ENCODE results near the gene PPM1F. TPM values are rescaled to one million over a fixed set of nuclear protein-coding genes. Genes with fewer than 3 reads are reported as not detected.

The PPM1F gene
- polyA plus RNA-seq, 1 donor (not counting 4 experiments of a cell fraction or from before 2014, with no cell fraction given): 18.2 TPM

GRCh38 chr22:21951931-21952465 is 650 bp downstream of the PPM1F start:
- Histone ChIP-seq H3K4me1 (ENCODE audit: control insufficient read depth, extremely low read depth, insufficient read depth, low read length) (peaks cover 16% of the 10 kb centered on the region), H3K36me3 (ENCODE audit: control insufficient read depth in 2 of 2, extremely low read depth in 1 of 2, insufficient read depth in 2 of 2, low read length in 2 of 2) (peaks cover 0 to 7% of the 10 kb centered on the region in 2 experiments), H3K27ac (ENCODE audit: control insufficient read depth, insufficient read depth, low read length) (peak overlapping the region; percentile 10), H3K9me3 (ENCODE audit: control insufficient read depth, low read depth, low read length) (no peaks in the 10 kb centered on the region), H2AFZ (ENCODE audit: control insufficient read depth, low read length) (no peak overlapping the region), H3K9me1 (ENCODE audit: control insufficient read depth, extremely low read depth, insufficient read depth, low read length) (no peaks in the 10 kb centered on the region), H3K4me3 (ENCODE audit: control insufficient read depth in 2 of 3, extremely low read depth in 1 of 3, insufficient read depth in 2 of 3, low read depth in 1 of 3, low read length in 3 of 3) (peak overlapping the region; percentile 69 to 76 (median 76)), H3K4me2 (ENCODE audit: control insufficient read depth, extremely low read depth, insufficient read depth, low read depth, low read length) (peak overlapping the region; percentile 87), H4K20me1 (ENCODE audit: control insufficient read depth, extremely low read depth, insufficient read depth, low read length) (no peaks in the 10 kb centered on the region), H3K9ac (ENCODE audit: control insufficient read depth, extremely low read depth, insufficient read depth, low read length) (peak overlapping the region; percentile 48), H3K27me3 (ENCODE audit: control insufficient read depth, extremely low read depth, insufficient read depth, low read length) (no peaks in the 10 kb centered on the region), H3K79me2 (ENCODE audit: control insufficient read depth, insufficient read depth, low read length) (peaks cover 31% of the 10 kb centered on the region)
- TF ChIP-seq CTCF (optimal IDR thresholded peaks at IDR 0.05 in 1 of 3, IDR thresholded peaks at IDR 0.05 in 1 of 3, conservative IDR thresholded peaks at IDR 0.05 in 1 of 3; ENCODE audit: extremely low read depth in 1 of 3, insufficient read depth in 2 of 3, low read length in 3 of 3): no peak
- TF ChIP-seq EZH2 (IDR thresholded peaks at IDR 0.05; ENCODE audit: low read length): no peak
- dilution Hi-C loops (cut with MboI; ENCODE audit: extremely low pct_ligation_motif_present, low sequenced_read_pairs): no loop called here
- DNase-seq (ENCODE audit: low read depth, low spot score): no peak
- no peak for FAIRE-seq

DNA sequence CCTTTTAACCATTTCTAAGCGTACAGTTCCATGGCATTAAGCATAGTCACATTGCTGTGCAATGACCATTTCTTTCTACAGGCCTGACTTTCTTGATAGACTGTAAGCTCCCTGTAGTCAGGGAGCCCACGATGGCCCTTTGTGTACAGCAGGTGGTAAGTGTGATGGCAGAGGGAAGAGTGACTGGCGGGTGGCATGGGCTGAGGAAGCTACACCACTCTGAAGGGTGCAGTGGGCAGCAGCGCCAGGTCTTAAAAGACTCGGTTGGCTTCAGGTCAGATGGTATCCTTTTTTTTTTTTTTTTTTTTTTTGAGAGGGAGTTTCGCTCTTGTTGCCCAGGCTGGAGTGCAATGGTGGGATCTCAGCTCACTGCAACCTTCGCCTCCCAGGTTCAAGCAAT is 1.6 kb downstream of the PPM1F start:
- FAIRE-seq: no peak
- H3K9ac ChIP-seq (ENCODE audit: control insufficient read depth, extremely low read depth, insufficient read depth, low read length): no peak overlapping the region
- no peaks in the 10 kb centered on the region for H4K20me1 ChIP-seq (ENCODE audit: control insufficient read depth, extremely low read depth, insufficient read depth, low read length)
- no peak for TF ChIP-seq CTCF (optimal IDR thresholded peaks at IDR 0.05 in 1 of 3, IDR thresholded peaks at IDR 0.05 in 1 of 3, conservative IDR thresholded peaks at IDR 0.05 in 1 of 3; ENCODE audit: extremely low read depth in 1 of 3, insufficient read depth in 2 of 3, low read length in 3 of 3)
- TF ChIP-seq EZH2 (IDR thresholded peaks at IDR 0.05; ENCODE audit: low read length): no peak
- H3K9me3 ChIP-seq (ENCODE audit: control insufficient read depth, low read depth, low read length): no peaks in the 10 kb centered on the region
- dilution Hi-C loops (cut with MboI; ENCODE audit: extremely low pct_ligation_motif_present, low sequenced_read_pairs): no loop called here
- no peak for DNase-seq (ENCODE audit: low read depth, low spot score)
- H3K27me3 ChIP-seq (ENCODE audit: control insufficient read depth, extremely low read depth, insufficient read depth, low read length): no peaks in the 10 kb centered on the region
- H3K4me3 ChIP-seq (ENCODE audit: control insufficient read depth in 2 of 3, extremely low read depth in 1 of 3, insufficient read depth in 2 of 3, low read depth in 1 of 3, low read length in 3 of 3): no peak overlapping the region
- H2AFZ ChIP-seq (ENCODE audit: control insufficient read depth, low read length): no peak overlapping the region
- H3K36me3 ChIP-seq (ENCODE audit: control insufficient read depth in 2 of 2, extremely low read depth in 1 of 2, insufficient read depth in 2 of 2, low read length in 2 of 2): peaks cover 0 to 9% of the 10 kb centered on the region in 2 experiments
- H3K9me1 ChIP-seq (ENCODE audit: control insufficient read depth, extremely low read depth, insufficient read depth, low read length): no peaks in the 10 kb centered on the region
- H3K79me2 ChIP-seq (ENCODE audit: control insufficient read depth, insufficient read depth, low read length): peaks cover 39% of the 10 kb centered on the region
- H3K4me1 ChIP-seq (ENCODE audit: control insufficient read depth, extremely low read depth, insufficient read depth, low read length): peaks cover 20% of the 10 kb centered on the region
- H3K27ac ChIP-seq (ENCODE audit: control insufficient read depth, insufficient read depth, low read length): no peak overlapping the region
- no peak overlapping the region for H3K4me2 ChIP-seq (ENCODE audit: control insufficient read depth, extremely low read depth, insufficient read depth, low read depth, low read length)

Measured in keratinocyte (primary cell).